Fibroblast of lung (primary cell): ENCODE data around the gene IL32. TPM values are rescaled to one million over a fixed set of nuclear protein-coding genes. Genes with fewer than 3 reads are reported as not detected.

Experiments used
- DNase-seq, 2 donors: peaks; one replicate each; pipeline versions ENCODE4 v3.0.0 to v3.0.0-alpha.2; 2010; ENCODE audit warnings: low read depth in 2 of 2
- H2AFZ ChIP-seq: 2 replicates; pipeline ENCODE4 v1.5.1; 2012; ENCODE audit warnings: low read length, control low read depth, inconsistent platforms
- H3K27ac ChIP-seq: 2 replicates; pipeline ENCODE4 v1.5.1; 2011; ENCODE audit warnings: low read length, control low read depth; ENCODE audit not compliant: insufficient read depth
- H3K27me3 ChIP-seq: 2 replicates; pipeline ENCODE4 v1.5.1; 2011; ENCODE audit warnings: mild to moderate bottlenecking, low read length; ENCODE audit not compliant: control insufficient read depth, insufficient read depth
- H3K36me3 ChIP-seq: 2 replicates; pipeline ENCODE4 v1.5.1; 2011; ENCODE audit warnings: low read length; ENCODE audit not compliant: control insufficient read depth, insufficient read depth
- H3K4me1 ChIP-seq: 2 replicates; pipeline ENCODE4 v1.5.1; 2011; ENCODE audit warnings: low read length; ENCODE audit not compliant: control insufficient read depth, insufficient read depth; ENCODE audit errors: extremely low read depth
- H3K4me2 ChIP-seq: 2 replicates; pipeline ENCODE4 v1.5.1; 2011; ENCODE audit warnings: low read length, control low read depth; ENCODE audit not compliant: insufficient read depth; ENCODE audit errors: extremely low read depth
- H3K4me3 ChIP-seq, 4 experiments: fragments of 200-600 bp in 1 of 4; sonication (generic) in 1 of 4; replicated peaks in 1 of 4; 2 replicates each; pipeline ENCODE4 v1.5.1; 2011 to 2016; ENCODE audit warnings: low read length in 4 of 4, low read depth in 3 of 4, mild to moderate bottlenecking in 3 of 4, control low read depth in 2 of 4, inconsistent platforms in 1 of 4, mixed read lengths in 1 of 4; ENCODE audit not compliant: insufficient read depth in 1 of 4; ENCODE audit errors: control extremely low read depth in 1 of 4
- H3K79me2 ChIP-seq: 2 replicates; pipeline ENCODE4 v1.5.1; 2012; ENCODE audit warnings: mild to moderate bottlenecking, low read length, inconsistent platforms; ENCODE audit not compliant: control insufficient read depth, insufficient read depth
- H3K9ac ChIP-seq: 2 replicates; pipeline ENCODE4 v1.5.1; 2011; ENCODE audit warnings: mild to moderate bottlenecking, low read length, control low read depth; ENCODE audit not compliant: insufficient read depth
- H3K9me3 ChIP-seq: 2 replicates; pipeline ENCODE4 v1.5.1; 2012; ENCODE audit warnings: low read depth, low read length; ENCODE audit not compliant: control insufficient read depth, insufficient read depth
- H4K20me1 ChIP-seq: 2 replicates; pipeline ENCODE4 v1.5.1; 2011; ENCODE audit warnings: low read length; ENCODE audit not compliant: control insufficient read depth, insufficient read depth; ENCODE audit errors: extremely low read depth
- CTCF ChIP-seq, 2 donors: IDR thresholded peaks in 1 of 2; conservative IDR thresholded peaks in 1 of 2; 1 replicate in 1 of 2; 2 replicates in 1 of 2; pipeline ENCODE4 v1.5.1; 2011 to 2012; ENCODE audit warnings: low read length in 2 of 2, control low read depth in 1 of 2, inconsistent platforms in 1 of 2, low read depth in 1 of 2, mild to moderate bottlenecking in 1 of 2
- EZH2 ChIP-seq: IDR thresholded peaks from 2 replicates; pipeline ENCODE4 v1.5.1; 2012; ENCODE audit warnings: low read length, control low read depth, mild to moderate bottlenecking; ENCODE audit errors: missing control alignments
- polyA plus RNA-seq, 2 donors: library from polyadenylated mRNA; depleted of rRNA in 1 of 2; stranded (reverse) in 1 of 2; unstranded in 1 of 2; fragments of >200 nt; gene quantifications; 2 replicates each; pipeline ENCODE4 v1.2.1, GENCODE V29; 2011 to 2012; ENCODE audit warnings: missing spikeins in 1 of 2
- total RNA-seq: library from RNA; depleted of rRNA; stranded (reverse); fragments of >200 nt; gene quantifications from 2 replicates; pipeline ENCODE4 v1.2.1, GENCODE V29; 2014

The IL32 gene
- total and polyA plus RNA-seq, 2 donors (not counting 1 experiment from before 2014, with no cell fraction given) = 4.1 to 5.1 TPM

DNA sequence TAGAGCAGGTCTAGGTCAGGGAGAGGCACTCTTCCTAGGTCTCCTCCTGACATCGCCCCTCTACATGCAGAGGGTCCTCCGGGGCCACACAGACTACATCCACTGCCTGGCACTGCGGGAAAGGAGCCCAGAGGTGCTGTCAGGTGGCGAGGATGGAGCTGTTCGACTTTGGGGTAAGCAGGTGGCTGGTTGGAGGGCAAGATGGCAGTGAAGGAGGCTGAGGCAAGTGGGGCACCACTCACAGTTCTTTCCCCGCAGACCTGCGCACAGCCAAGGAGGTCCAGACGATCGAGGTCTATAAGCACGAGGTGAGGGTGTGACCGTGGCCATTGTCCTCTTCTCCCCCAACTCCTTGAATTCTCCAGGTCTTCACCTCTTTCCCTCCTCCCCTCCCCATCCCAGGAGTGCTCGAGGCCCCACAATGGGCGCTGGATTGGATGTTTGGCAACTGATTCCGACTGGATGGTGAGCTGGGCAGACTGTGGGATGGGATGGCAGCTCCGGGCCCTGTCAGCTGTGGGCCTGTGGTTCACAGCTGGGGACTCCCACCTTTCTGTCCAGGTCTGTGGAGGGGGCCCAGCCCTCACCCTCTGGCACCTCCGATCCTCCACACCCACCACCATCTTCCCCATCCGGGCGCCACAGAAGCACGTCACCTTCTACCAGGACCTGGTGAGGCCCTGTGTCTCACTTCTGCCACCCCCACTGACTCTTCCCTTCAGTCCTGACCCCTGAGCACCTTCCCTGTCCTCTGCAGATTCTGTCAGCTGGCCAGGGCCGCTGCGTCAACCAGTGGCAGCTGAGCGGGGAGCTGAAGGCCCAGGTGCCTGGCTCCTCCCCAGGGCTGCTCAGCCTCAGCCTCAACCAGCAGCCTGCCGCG, 38.6 kb upstream of the IL32 start:
- peaks cover 2% of the 10 kb centered on the region for H3K79me2 ChIP-seq
- no peak overlapping the region for H3K4me2 ChIP-seq
- H3K4me3 ChIP-seq = no peak overlapping the region
- H4K20me1 ChIP-seq = peaks cover 2% of the 10 kb centered on the region
- H3K9ac ChIP-seq = no peak overlapping the region
- H2AFZ ChIP-seq = no peak overlapping the region
- no peak for DNase-seq
- no peak overlapping the region for H3K27ac ChIP-seq
- H3K9me3 ChIP-seq = no peaks in the 10 kb centered on the region
- H3K27me3 ChIP-seq = peaks cover 5% of the 10 kb centered on the region
- peaks cover 21% of the 10 kb centered on the region for H3K36me3 ChIP-seq
- peaks cover 7% of the 10 kb centered on the region for H3K4me1 ChIP-seq
- TF ChIP-seq EZH2 (no peak), CTCF (conservative IDR thresholded peaks at IDR 0.05 in 1 of 2, IDR thresholded peaks at IDR 0.05 in 1 of 2; ENCODE audit: low read depth in 1 of 2, low read length in 2 of 2) (no peak)

DNA sequence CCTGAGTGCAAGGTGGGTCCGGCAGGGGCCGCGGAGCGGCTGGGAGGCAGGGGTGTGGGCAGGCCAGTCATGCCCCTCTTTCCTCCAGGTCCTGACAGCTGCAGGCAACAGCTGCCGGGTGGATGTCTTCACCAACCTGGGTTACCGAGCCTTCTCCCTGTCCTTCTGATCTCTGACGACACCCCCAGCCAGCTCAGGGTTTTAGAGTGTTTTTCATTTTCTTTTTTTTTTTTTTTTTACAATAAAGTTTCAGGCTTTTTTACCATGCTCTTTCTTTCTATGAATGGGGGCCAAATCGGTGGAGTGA, 38.0 kb upstream of the IL32 start:
- H2AFZ ChIP-seq = no peak overlapping the region
- peaks cover 6% of the 10 kb centered on the region for H3K4me1 ChIP-seq
- peaks cover 2% of the 10 kb centered on the region for H3K79me2 ChIP-seq
- H3K9ac ChIP-seq = no peak overlapping the region
- H4K20me1 ChIP-seq = peaks cover 2% of the 10 kb centered on the region
- H3K4me2 ChIP-seq = no peak overlapping the region
- H3K36me3 ChIP-seq = peaks cover 21% of the 10 kb centered on the region
- H3K27me3 ChIP-seq = peaks cover 9% of the 10 kb centered on the region
- no peak overlapping the region for H3K4me3 ChIP-seq
- H3K9me3 ChIP-seq = no peaks in the 10 kb centered on the region
- H3K27ac ChIP-seq = no peak overlapping the region
- no peak for DNase-seq
- no peak for TF ChIP-seq EZH2
- TF ChIP-seq CTCF (conservative IDR thresholded peaks at IDR 0.05 in 1 of 2, IDR thresholded peaks at IDR 0.05 in 1 of 2; ENCODE audit: low read depth in 1 of 2, low read length in 2 of 2) = no peak

- H3K36me3 ChIP-seq = peaks cover 16% of the 10 kb centered on the region
- no peak overlapping the region for H3K4me2 ChIP-seq
- no peaks in the 10 kb centered on the region for H3K9me3 ChIP-seq
- peaks cover 9% of the 10 kb centered on the region for H3K27me3 ChIP-seq
- H3K9ac ChIP-seq = no peak overlapping the region
- no peaks in the 10 kb centered on the region for H3K4me1 ChIP-seq
- no peaks in the 10 kb centered on the region for H3K79me2 ChIP-seq
- no peak overlapping the region for H3K27ac ChIP-seq
- peak; percentile 57 to 61 for DNase-seq
- H2AFZ ChIP-seq = no peak overlapping the region
- TF ChIP-seq CTCF (conservative IDR thresholded peaks at IDR 0.05 in 1 of 2, IDR thresholded peaks at IDR 0.05 in 1 of 2; ENCODE audit: low read depth in 1 of 2, low read length in 2 of 2) (peak; percentile 24 to 57), EZH2 (no peak)
- H4K20me1 ChIP-seq = peaks cover 2% of the 10 kb centered on the region
- no peak overlapping the region for H3K4me3 ChIP-seq
Observed at GRCh38 chr16:3027983-3028715, 37.3 kb upstream of the IL32 start.
